ENCODE data around the gene GPD2.

- TF ChIP-seq POLR2AphosphoS5 (IDR thresholded peaks at IDR 0.05; ENCODE audit: low read depth, low read length) (no peak), TAF1 (IDR thresholded peaks at IDR 0.05; ENCODE audit: low read depth, low read length) (no peak), SPI1 (IDR thresholded peaks at IDR 0.05; ENCODE audit: low read depth, low read length) (no peak)
These were observed 29.4 kb downstream of the GPD2 start for GRCh38 chr2:156465573-156465972.
